ENCODE results near the gene MIGA2. TPM values are rescaled to one million over a fixed set of nuclear protein-coding genes. Genes with fewer than 3 reads are reported as not detected.

The MIGA2 gene
- total and polyA plus RNA-seq, 9 of the 15 experiments (the other 6 are each of a cell fraction or from before 2014, with no cell fraction given): 0.15 to 54.1 (median 18.0) TPM

GRCh38 chr9:129027685-129028191, 8.7 kb upstream of the MIGA2 start (continued):
- TF ChIP-seq, protein P1, sequence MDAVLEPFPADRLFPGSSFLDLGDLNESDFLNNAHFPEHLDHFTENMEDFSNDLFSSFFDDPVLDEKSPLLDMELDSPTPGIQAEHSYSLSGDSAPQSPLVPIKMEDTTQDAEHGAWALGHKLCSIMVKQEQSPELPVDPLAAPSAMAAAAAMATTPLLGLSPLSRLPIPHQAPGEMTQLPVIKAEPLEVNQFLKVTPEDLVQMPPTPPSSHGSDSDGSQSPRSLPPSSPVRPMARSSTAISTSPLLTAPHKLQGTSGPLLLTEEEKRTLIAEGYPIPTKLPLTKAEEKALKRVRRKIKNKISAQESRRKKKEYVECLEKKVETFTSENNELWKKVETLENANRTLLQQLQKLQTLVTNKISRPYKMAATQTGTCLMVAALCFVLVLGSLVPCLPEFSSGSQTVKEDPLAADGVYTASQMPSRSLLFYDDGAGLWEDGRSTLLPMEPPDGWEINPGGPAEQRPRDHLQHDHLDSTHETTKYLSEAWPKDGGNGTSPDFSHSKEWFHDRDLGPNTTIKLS (IDR thresholded peaks at IDR 0.05; ENCODE audit: borderline replicate concordance, low read depth): no peak
- TF ChIP-seq TCFL5 (CRISPR knock-in tag; conservative IDR thresholded peaks at IDR 0.05) (no peak), EP400 (IDR thresholded peaks at IDR 0.05) (no peak)

GRCh38 chr9:129028192-129028966, 8.0 kb upstream of the MIGA2 start, which contains the start of gene SH3GLB2:
TSS of gene SH3GLB2 (minus strand) at chr9:129028331. CDS start at chr9:129028154, 177 bp downstream.
- ATAC-seq: peak; percentile 89
- BruUV-seq (replicated peaks): no TSS peak
- WGBS (ENCODE audit: insufficient coverage, low coverage, missing lambda C conversion rate): under 1% methylated on average over 18 of the region's 60 CpGs
- FAIRE-seq: no peak
- H3K4me3 ChIP-seq: peak within 1 kb of the TSS; percentile 56
- H4K20me1 ChIP-seq (replicated peaks; ENCODE audit: control insufficient read depth, insufficient read depth, low read length): no peaks in the 10 kb centered on the region
- H3K27ac ChIP-seq (ENCODE audit: extremely low read depth, low read depth, low read length): peak within 1 kb of the TSS; percentile 72
- H3K9me1 ChIP-seq (ENCODE audit: control insufficient read depth, insufficient read depth, low read length): no peaks in the 10 kb centered on the region
- H2AFZ ChIP-seq (ENCODE audit: low read depth, low read length): peak within 1 kb of the TSS; percentile 99
- H3K4me1 ChIP-seq (replicated peaks in 1 of 2; ENCODE audit: control insufficient read depth in 2 of 2, insufficient read depth in 2 of 2, low read length in 2 of 2): peaks cover 43 to 70% of the 10 kb centered on the region in 2 experiments
- DNase-seq (ENCODE audit: extremely low read depth in 1 of 4, low spot score in 3 of 4): peak; percentile 92 to 97 (median 94)
- no peaks in the 10 kb centered on the region for H3K27me3 ChIP-seq (ENCODE audit: control insufficient read depth in 2 of 2, insufficient read depth in 2 of 2, low read length in 2 of 2)
- in situ Hi-C loops (cut with MboI) (no loop called here), intact Hi-C loops (cut with micrococcal nuclease) (loop anchor here (5.0 kb wide), 1 partner anchor 84 kb away; the partner anchor contains the start of genes CRAT and PTPA)
- ChIA-PET CTCF (ENCODE audit: low intra/inter-chr PET ratio) (interaction anchor here (0.6 kb wide), 1 partner anchor 55 kb away, joined by 3 read pairs; no protein-coding TSS in a partner anchor), POLR2A (interaction anchor here (0.5 to 0.8 kb wide), 3 partner anchors 12 to 911 kb away, joined by 3 read pairs; no protein-coding TSS in a partner anchor)
- H3K4me2 ChIP-seq (ENCODE audit: insufficient read depth, low read length): peak within 1 kb of the TSS; percentile 89
- H3K9me3 ChIP-seq (replicated peaks; ENCODE audit: control insufficient read depth, insufficient read depth, low read depth, low read length): no peaks in the 10 kb centered on the region
- peaks cover 40% of the 10 kb centered on the region for H3K79me2 ChIP-seq (ENCODE audit: control insufficient read depth, insufficient read depth, low read length)
- no peaks in the 10 kb centered on the region for H3K36me3 ChIP-seq (ENCODE audit: control insufficient read depth, insufficient read depth, low read length)
- H3K9ac ChIP-seq (ENCODE audit: insufficient read depth in 1 of 2, low read depth in 2 of 2, low read length in 2 of 2): peak within 1 kb of the TSS; percentile 64 to 99
- TF ChIP-seq JUND (IDR thresholded peaks at IDR 0.05; ENCODE audit: borderline replicate concordance, low read depth, low read length) (peak; percentile 28; the same call in 1 of the 2 replicates), JUND (tag; IDR thresholded peaks at IDR 0.05; ENCODE audit: borderline replicate concordance, low read depth, low read length) (no peak), IRF1 (CRISPR knock-in tag; IDR thresholded peaks at IDR 0.05; ENCODE audit: borderline replicate concordance) (no peak), NELFE (IDR thresholded peaks at IDR 0.05; ENCODE audit: insufficient read depth, insufficient read length) (no peak), KLF1 (tag; IDR thresholded peaks at IDR 0.05) (0 out of 2 replicates have a peak, but pooled peaks have one; percentile 3), ARID1B (IDR thresholded peaks at IDR 0.05) (no peak; the same call in 1 of the 2 replicates), CREBBP (IDR thresholded peaks at IDR 0.05; ENCODE audit: low read depth, low read length) (no peak), CCNT2 (IDR thresholded peaks at IDR 0.05; ENCODE audit: borderline replicate concordance, extremely low read depth, insufficient read length, low read depth, low read length) (peak; percentile 42), CBFB (CRISPR knock-in tag; IDR thresholded peaks at IDR 0.05) (no peak), OTX1 (CRISPR knock-in tag; IDR thresholded peaks at IDR 0.05) (no peak), ZEB2 (IDR thresholded peaks at IDR 0.05) (no peak)
- TF ChIP-seq, protein P2, sequence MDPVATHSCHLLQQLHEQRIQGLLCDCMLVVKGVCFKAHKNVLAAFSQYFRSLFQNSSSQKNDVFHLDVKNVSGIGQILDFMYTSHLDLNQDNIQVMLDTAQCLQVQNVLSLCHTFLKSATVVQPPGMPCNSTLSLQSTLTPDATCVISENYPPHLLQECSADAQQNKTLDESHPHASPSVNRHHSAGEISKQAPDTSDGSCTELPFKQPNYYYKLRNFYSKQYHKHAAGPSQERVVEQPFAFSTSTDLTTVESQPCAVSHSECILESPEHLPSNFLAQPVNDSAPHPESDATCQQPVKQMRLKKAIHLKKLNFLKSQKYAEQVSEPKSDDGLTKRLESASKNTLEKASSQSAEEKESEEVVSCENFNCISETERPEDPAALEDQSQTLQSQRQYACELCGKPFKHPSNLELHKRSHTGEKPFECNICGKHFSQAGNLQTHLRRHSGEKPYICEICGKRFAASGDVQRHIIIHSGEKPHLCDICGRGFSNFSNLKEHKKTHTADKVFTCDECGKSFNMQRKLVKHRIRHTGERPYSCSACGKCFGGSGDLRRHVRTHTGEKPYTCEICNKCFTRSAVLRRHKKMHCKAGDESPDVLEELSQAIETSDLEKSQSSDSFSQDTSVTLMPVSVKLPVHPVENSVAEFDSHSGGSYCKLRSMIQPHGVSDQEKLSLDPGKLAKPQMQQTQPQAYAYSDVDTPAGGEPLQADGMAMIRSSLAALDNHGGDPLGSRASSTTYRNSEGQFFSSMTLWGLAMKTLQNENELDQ (CRISPR knock-in tag; IDR thresholded peaks at IDR 0.05; ENCODE audit: borderline replicate concordance): no peak
